Measurements from ENCODE around the gene ASB2. TPM values are rescaled to one million over a fixed set of nuclear protein-coding genes. Genes with fewer than 3 reads are reported as not detected.
A peak's percentile ranks its signal among the peaks of the same experiment; 100 is the strongest.

Gene ASB2
- total RNA-seq, 1 donor from 2014 or later = 251 TPM

- Histone ChIP-seq H3K9me3 (replicated peaks) (no peaks in the 10 kb centered on the region), H3K27me3 (ENCODE audit: low read depth) (peaks cover 4% of the 10 kb centered on the region), H3K36me3 (no peaks in the 10 kb centered on the region), H3K4me3 (no peak overlapping the region), H3K4me1 (peaks cover 50% of the 10 kb centered on the region), H3K27ac (replicated peaks) (no peak overlapping the region)
- intact Hi-C loops (cut with micrococcal nuclease) = loop anchor here (5.0 kb wide), 1 partner anchor 54 kb away; no protein-coding TSS in a partner anchor
- TF ChIP-seq CTCF (IDR thresholded peaks at IDR 0.05; ENCODE audit: borderline replicate concordance) = no peak
- no peak for DNase-seq
These were observed 19.8 kb upstream of the ASB2 start for GRCh38 chr14:93996130-93996695.

DNA sequence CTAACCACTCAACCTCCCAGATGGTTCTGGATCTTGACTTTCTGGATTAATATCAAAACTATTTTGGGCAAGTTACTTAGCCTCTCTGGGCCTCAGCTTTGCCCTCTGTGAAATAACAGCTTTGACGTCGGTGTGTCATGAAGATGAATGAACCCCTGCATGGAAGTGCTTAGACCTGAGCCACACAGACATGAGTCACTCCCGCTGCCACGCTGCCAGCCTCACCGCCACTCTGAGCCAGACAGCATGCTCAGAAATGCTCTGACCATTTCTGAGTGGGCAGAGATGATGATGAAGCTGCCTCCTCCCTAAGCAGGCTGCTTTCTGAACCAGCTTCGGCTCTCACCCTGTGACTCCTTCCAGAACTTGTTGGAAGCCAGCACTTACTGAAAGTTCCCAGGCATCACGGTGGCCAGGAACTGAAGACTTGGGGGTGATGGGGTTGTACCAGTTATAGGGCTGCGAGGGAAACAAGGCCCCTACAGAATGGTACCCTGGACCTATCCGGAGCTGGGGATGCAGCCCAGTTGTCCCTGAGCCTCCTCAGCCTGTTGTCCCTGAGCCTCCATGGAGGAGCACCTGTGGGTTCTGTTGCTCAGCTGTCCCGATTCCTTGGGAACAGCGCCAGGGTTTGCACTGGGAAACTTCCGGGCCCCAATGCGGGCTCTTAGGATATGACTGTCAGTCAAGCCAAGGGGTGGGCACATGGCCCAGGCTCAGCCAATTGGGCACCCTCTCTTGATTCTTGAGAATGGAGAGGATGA, 18.7 kb upstream of the ASB2 start:
- Histone ChIP-seq H3K9me3 (replicated peaks) (no peaks in the 10 kb centered on the region), H3K4me3 (no peak overlapping the region), H3K27me3 (ENCODE audit: low read depth) (no peaks in the 10 kb centered on the region), H3K27ac (replicated peaks) (peak overlapping the region; percentile 23), H3K36me3 (no peaks in the 10 kb centered on the region), H3K4me1 (peaks cover 46% of the 10 kb centered on the region)
- intact Hi-C loops (cut with micrococcal nuclease) = loop anchor here (5.0 kb wide), 1 partner anchor 53 kb away; no protein-coding TSS in a partner anchor
- DNase-seq = peak; percentile 40
- TF ChIP-seq CTCF (IDR thresholded peaks at IDR 0.05; ENCODE audit: borderline replicate concordance) = no peak

DNA sequence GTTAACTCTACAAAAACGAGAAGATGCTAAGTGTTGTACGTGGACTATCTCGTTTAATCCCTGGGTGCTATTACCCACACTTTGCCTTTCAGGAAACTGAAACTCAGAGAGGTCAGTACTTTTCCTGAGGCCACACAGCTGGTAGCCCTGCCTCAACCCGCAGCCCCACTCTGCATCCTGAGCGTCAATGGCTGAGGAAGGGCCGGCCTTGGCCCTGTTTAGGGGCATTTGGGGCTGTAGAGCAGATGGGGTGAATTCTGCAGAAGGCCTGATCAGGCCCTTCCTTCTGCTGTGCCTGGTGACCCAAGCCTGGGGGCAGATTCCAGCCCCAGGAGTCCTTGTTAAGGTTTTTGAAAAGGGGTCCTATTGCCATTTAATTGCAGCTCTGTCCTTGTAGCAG, 17.0 kb upstream of the ASB2 start:
- no peak for TF ChIP-seq CTCF (IDR thresholded peaks at IDR 0.05; ENCODE audit: borderline replicate concordance)
- peaks cover 35% of the 10 kb centered on the region for H3K4me1 ChIP-seq
- H3K9me3 ChIP-seq (replicated peaks) = no peaks in the 10 kb centered on the region
- H3K4me3 ChIP-seq = no peak overlapping the region
- no peaks in the 10 kb centered on the region for H3K27me3 ChIP-seq (ENCODE audit: low read depth)
- H3K27ac ChIP-seq (replicated peaks) = no peak overlapping the region
- DNase-seq = no peak
- no peaks in the 10 kb centered on the region for H3K36me3 ChIP-seq
- intact Hi-C loops (cut with micrococcal nuclease) = no loop called here

DNA sequence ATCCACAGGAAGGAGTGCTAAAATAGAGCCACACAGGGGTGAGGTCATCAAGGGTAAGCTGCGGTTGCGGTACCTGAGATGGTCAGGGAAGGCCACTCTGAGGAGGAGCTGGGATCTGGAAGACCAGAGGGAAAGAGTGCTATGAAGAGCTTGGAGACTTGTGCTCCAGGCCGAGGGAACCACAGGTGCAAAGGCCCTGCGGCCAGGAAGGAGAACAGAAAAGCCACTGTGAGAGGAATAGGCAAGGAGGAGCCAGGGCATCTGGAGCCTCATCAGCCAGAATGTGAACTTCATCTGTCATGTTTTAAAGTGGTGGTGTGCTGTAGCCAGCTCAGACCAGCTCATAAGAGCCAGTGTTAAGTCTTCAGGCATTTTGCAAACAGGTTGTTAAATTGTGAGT, 15.3 kb upstream of the ASB2 start:
- no peak overlapping the region for H3K27ac ChIP-seq (replicated peaks)
- no peaks in the 10 kb centered on the region for H3K36me3 ChIP-seq
- H3K4me3 ChIP-seq = no peak overlapping the region
- TF ChIP-seq CTCF (IDR thresholded peaks at IDR 0.05; ENCODE audit: borderline replicate concordance) = no peak
- peaks cover 24% of the 10 kb centered on the region for H3K4me1 ChIP-seq
- H3K27me3 ChIP-seq (ENCODE audit: low read depth) = no peaks in the 10 kb centered on the region
- intact Hi-C loops (cut with micrococcal nuclease) = no loop called here
- H3K9me3 ChIP-seq (replicated peaks) = no peaks in the 10 kb centered on the region
- DNase-seq = no peak

DNA sequence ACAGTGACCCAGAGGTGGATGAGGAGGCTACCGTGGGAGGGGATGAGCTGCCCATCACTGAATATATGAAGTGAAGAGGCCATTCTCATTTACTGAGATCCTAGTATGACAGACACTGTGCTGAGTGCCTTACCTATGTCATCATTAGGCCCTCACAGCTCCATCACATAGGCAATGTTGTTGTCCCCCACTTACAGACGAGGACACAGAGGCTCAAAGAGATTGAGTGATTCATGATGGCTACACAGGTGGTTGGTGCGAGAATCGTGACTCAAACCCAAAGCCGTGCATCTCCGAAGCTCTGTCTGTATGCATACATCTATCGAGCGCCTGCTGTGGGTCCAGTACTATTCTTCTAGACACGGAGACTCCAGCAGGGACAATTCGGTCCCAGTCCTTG, 14.8 kb upstream of the ASB2 start:
- no peak overlapping the region for H3K4me3 ChIP-seq
- TF ChIP-seq CTCF (IDR thresholded peaks at IDR 0.05; ENCODE audit: borderline replicate concordance) = no peak
- no peak for DNase-seq
- H3K9me3 ChIP-seq (replicated peaks) = no peaks in the 10 kb centered on the region
- H3K27ac ChIP-seq (replicated peaks) = no peak overlapping the region
- H3K4me1 ChIP-seq = peaks cover 21% of the 10 kb centered on the region
- H3K36me3 ChIP-seq = no peaks in the 10 kb centered on the region
- H3K27me3 ChIP-seq (ENCODE audit: low read depth) = no peaks in the 10 kb centered on the region
- intact Hi-C loops (cut with micrococcal nuclease) = no loop called here

Data from left ventricle myocardium inferior (tissue), 1 donor.